ENCODE measurements around the gene PTPRN2.

Gene PTPRN2

GRCh38 chr7:157797361-157797760 is 790.3 kb downstream of the PTPRN2 start:
- no peak for DNase-seq (ENCODE audit: low read depth in 2 of 2)

GRCh38 chr7:157796846-157797245 is 790.8 kb downstream of the PTPRN2 start:
- no peak for DNase-seq (ENCODE audit: low read depth in 2 of 2)

DNA sequence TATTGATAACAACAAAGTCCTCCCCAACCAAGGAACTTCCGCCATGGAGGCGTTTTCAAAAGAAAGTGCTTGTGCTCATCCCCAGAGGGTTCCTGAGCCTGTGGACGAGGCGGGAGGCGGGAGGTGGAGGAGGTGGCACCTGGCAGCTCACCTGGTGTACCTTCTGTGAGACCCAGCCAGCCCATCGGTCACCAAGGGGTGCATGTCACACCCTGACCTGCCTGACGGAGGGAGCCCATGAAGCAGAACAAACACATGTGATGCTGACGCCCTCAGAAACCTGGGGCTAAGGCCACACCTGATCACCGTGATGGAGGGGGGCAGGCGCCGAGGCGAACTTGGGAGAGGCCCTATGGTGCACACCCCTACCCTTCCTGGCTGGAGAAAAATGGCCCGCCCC is 792.0 kb downstream of the PTPRN2 start:
- DNase-seq (ENCODE audit: low read depth in 2 of 2) = no peak

DNA sequence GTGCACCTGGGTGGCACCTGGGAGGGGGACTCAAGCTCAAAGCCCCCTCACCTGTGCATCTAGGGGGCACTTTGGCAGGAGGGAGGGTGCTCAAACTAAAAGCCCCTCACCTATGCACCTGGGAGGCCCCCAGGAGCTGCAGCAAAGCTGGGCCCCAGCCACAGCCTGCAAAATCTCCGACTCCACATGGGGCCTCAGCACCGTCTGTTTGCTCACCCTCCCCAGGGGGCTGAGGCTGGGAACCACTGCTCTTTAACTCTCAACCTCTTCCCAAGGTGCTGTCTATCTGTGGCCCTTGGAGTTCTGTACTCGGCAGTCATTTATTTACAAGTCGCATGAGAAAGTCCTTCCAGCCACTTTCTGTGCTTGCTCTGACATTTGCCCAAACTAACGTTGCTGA is 792.4 kb downstream of the PTPRN2 start:
- DNase-seq (ENCODE audit: low read depth in 2 of 2) = no peak

GRCh38 chr7:157794746-157795065 is 792.9 kb downstream of the PTPRN2 start:
- DNase-seq (ENCODE audit: low read depth in 2 of 2) = no peak

DNA sequence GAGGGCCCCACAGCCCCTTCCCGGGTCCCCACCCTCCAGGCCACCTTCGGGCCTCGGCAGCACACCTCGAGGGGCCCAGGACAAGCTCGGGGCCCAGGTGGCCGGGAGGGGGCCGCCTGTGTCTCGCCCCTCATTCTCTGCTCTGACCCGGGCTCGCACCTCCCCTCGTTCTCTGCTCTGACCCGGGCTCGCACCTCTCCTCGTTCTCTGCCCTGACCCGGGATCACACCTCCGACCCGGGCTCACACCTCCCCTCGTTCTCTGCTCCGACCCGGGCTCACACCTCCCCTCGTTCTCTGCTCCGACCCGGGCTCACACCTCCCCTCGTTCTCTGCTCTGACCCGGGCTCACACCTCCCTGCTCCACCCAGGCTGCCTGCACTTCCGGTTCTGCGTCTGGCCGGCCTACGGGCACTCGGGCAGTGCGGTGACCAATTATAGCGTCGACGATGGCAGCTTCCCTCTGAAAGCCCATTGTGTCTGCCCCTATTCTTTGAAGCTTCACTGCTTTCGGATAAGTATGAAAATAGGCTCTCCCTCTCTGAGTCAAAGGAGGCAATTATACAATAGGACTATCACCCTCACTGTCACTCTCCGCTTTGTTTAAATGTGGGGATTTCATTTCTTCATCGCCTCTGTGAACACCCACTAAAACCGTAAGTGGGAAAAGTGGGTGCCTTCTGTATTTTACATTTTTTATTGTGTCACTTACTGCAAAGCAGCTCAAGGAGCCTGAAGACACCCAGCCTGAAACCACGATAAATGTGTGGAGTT is 793.5 kb downstream of the PTPRN2 start:
- no peak for DNase-seq (ENCODE audit: low read depth in 2 of 2)

DNA sequence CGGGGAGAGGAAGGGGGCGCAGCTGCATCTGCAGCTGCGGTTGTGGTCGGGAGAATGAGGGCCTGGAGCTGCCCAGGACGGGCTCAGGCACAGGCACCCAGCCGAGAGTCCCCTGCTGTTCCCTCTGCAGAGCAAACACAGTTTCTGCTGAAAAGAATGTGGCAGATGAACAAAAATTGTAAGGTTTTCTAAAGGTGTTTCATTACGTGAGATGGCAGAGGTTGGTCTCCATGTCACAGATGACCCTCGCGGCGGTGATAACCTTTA is 794.6 kb downstream of the PTPRN2 start:
- no peak for DNase-seq (ENCODE audit: low read depth in 2 of 2)

- no peak for DNase-seq (ENCODE audit: low read depth in 2 of 2)
Measured at GRCh38 chr7:157792241-157793086, 795.2 kb downstream of the PTPRN2 start.

DNA sequence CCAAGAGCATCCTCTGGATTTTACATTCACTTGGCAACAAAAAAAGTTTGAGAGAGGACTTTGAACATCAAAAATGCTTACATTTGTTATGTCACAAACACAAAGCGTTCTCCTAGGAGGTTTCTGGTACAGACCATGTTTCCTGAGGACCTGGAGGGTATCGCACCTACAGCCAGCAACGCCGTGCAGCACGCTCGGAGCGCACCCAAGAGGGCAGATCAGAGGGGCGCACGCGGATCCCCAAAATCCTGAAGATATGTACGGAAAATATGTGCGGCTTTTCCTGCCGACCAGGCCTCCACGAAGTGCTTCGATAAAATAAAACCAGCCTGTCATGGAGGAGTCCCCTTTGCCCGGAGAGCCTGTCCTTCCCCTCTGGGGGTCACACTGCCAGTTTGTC is 796.0 kb downstream of the PTPRN2 start:
- no peak for DNase-seq (ENCODE audit: low read depth in 2 of 2)

GRCh38 chr7:157791261-157791660 is 796.4 kb downstream of the PTPRN2 start:
- DNase-seq (ENCODE audit: low read depth in 2 of 2) = no peak

- DNase-seq (ENCODE audit: low read depth in 2 of 2) = no peak
Measured at GRCh38 chr7:157789942-157790341, 797.7 kb downstream of the PTPRN2 start.

- DNase-seq (ENCODE audit: low read depth in 2 of 2) = no peak
Measured at GRCh38 chr7:157789094-157789493, 798.5 kb downstream of the PTPRN2 start.

GRCh38 chr7:157788573-157788972 is 799.0 kb downstream of the PTPRN2 start:
- no peak for DNase-seq (ENCODE audit: low read depth in 2 of 2)

- DNase-seq (ENCODE audit: low read depth in 2 of 2) = no peak
Measured at GRCh38 chr7:157787275-157787701, 800.3 kb downstream of the PTPRN2 start.

GRCh38 chr7:157786375-157787274 is 801.0 kb downstream of the PTPRN2 start:
- no peak for DNase-seq (ENCODE audit: low read depth in 2 of 2)

DNA sequence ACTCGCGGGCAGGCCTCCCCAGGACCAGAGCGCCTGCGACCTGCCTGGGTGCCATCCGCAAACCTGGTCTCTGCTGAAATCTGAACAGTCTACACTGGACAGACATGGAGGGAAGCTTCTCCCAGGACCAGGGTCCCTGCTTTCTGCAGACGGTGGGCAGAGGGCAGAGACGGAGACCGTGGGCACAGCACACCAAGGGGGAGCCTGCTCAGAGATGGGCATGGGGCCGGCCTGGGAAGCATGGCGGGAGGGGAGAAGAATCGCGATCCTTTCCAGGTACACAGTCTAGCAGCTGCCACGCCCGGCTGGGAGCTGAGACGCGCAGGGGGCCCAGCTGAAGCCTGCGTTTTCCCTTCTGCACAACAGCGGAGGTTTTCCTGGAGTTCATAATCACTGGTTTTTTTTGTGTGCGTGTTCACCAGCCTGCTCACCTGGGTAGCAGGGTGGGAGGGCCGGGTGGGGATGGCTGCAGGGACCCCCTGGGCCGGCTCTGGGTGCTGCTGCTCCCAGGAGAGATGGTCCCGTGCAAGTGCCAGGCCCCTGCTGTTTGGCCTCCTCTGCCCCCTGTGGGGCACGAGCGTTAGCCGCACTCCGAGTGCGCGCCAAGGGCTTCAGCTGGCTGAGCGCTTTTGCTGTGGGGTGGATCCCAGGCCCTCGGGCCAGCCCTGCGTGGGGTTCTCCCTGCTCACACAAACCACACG is 802.0 kb downstream of the PTPRN2 start:
- no peak for DNase-seq (ENCODE audit: low read depth in 2 of 2)

- no peak for DNase-seq (ENCODE audit: low read depth in 2 of 2)
Measured at GRCh38 chr7:157784979-157785441, 802.6 kb downstream of the PTPRN2 start.

DNA sequence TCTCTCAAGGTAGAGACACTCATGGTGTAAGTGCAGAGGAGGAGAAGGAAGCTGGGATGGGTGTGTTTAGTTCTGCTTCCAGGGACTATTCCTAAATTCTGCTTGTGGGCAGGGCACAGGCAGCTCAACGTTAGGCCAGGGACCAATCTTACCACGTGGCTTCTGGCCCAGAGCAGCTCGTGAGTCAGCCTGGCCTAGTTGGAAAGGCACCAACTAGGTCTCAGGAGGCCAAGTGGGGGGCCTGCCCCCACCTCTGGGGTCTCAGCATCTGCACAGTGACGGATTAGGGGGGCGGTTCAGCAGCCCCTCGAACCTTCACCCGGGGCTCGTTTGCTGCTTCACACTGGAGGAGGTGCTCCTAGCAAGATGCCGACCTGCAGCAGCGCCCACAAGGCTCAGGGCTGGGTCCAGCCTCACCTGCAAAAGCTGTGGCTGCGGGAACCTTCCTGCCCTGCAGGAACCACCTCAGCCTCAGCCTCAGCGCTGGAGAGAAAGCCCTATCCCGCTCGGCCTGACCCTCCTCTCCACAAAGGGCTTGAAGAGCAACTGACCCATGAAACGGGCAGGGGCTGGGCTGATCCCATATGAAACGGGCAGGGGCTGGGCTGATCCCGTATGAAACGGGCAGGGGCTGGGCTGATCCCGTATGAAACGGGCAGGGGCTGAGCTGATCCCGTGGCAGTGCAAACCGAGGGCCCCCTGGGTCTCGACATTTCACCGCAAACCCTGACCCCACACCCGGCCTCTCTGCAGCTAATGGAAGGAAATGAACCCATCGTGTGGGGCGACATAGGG is 803.4 kb downstream of the PTPRN2 start:
- DNase-seq (ENCODE audit: low read depth in 2 of 2) = no peak

DNA sequence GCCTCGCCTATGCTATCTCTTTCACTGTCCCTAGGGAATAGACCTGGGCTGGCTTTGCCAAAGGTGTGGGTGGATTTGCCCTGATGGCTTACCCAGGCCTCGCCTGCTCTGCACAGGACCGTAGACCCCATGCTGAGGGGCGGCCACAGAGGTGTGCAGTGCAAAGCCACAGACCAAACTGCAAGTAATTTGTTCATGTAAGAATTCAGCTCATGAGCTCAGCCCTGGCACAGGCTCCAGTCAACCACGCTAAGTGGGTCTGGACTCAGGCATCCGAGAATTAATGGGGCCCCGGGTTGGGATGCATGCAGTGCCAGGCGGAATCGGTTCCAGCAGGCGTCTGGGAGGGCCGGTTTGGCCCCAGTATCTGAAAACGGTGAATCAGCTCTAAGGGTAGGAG is 805.6 kb downstream of the PTPRN2 start:
- DNase-seq (ENCODE audit: low read depth in 2 of 2) = no peak

- DNase-seq (ENCODE audit: low read depth in 2 of 2) = no peak
Measured at GRCh38 chr7:157780721-157781120, 806.9 kb downstream of the PTPRN2 start.

DNA sequence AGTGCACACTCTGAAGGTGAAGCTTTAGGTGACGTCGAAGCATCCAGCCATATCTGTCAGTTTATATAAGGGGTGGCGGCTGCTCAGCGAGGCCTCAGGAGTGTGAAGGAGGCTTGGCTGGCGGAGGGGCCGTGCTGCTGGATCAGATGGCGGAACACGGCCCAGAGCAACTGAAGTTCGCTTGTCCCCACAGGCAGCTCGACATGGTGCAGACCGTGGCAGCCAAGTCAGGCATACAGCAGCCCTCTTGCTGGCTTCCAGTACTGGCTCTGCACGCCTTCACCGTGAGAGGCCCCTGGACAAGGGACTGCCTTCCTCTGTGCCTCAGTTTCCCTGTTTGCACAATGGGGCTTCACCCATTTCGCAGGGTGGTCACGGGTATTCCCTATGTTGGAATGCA is 807.3 kb downstream of the PTPRN2 start:
- no peak for DNase-seq (ENCODE audit: low read depth in 2 of 2)

Measured in stimulated activated CD8-positive, alpha-beta memory T cell treated with anti-CD3 and anti-CD28 coated beads, Interleukin-15, amount 100 ng/mL, for 48 hours (primary cell).